BJ (cell line): ENCODE measurements around the gene SIRPG. TPM values are rescaled to one million over a fixed set of nuclear protein-coding genes. Genes with fewer than 3 reads are reported as not detected.

Source experiments
- CTCF ChIA-PET: fragments of 350-600 bp; formaldehyde crosslinking; extraction: SDS; loops from one replicate; lab custom pipeline; 2021; ENCODE audit warnings: antibody characterized with exemption, inconsistent platforms; lab: Yijun Ruan, JAX
- POLR2A ChIA-PET: fragments of 300-600 bp; sonication (Branson Sonifier 250); formaldehyde crosslinking; extraction: SDS; loops from one replicate; lab custom pipeline; 2021; ENCODE audit warnings: antibody characterized with exemption; lab: Charles Lee
- DNase-seq: peaks from one replicate; pipeline ENCODE4 v3.0.0-alpha.2; 2011; ENCODE audit warnings: low read depth
- H3K27me3 ChIP-seq: 2 replicates; pipeline ENCODE4 v1.6.0; 2011; ENCODE audit warnings: low read length; ENCODE audit not compliant: control insufficient read depth, insufficient read depth
- H3K36me3 ChIP-seq: 2 replicates; pipeline ENCODE4 v1.5.1; 2011; ENCODE audit warnings: low read length; ENCODE audit not compliant: control insufficient read depth, insufficient read depth
- H3K4me3 ChIP-seq: 2 replicates; pipeline ENCODE4 v1.5.1; 2011; ENCODE audit warnings: low read depth, mild to moderate bottlenecking, control low read depth, low read length
- polyA plus RNA-seq: library from polyadenylated mRNA; depleted of rRNA; stranded (reverse); fragments of >200 nt; gene quantifications from 2 replicates; pipeline ENCODE4 v1.2.3, GENCODE V29; 2011
- TF ChIP-seq, protein P1 (sequence below): IDR thresholded peaks from 2 replicates; pipeline ENCODE4 v1.5.1; 2011; ENCODE audit warnings: low read depth, mild to moderate bottlenecking, control low read depth, inconsistent platforms, low read length, moderate library complexity; ENCODE audit not compliant: insufficient read depth

Gene SIRPG
- polyA plus RNA-seq, 1 experiment = not detected

DNA sequence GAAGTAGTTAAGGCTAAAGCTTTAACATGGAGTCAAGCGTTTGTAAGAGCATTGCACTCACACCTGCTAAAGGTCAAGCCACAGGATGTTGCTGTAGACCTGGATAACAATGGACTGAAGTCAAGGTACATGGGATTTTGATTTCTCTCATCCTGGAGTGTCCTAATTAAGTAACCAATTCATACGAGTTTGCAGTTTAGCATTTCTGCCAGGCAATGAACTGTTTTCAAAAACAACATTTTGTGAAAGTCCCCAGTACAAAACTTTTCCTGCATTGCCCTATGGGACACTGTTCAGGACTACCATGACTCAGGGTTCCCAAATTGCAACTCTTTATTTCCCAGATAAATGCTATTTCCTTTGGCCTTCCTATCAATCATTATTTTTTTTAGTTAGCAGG is 20.4 kb downstream of the SIRPG start:
- no peak for DNase-seq
- Histone ChIP-seq H3K4me3 (no peak overlapping the region), H3K36me3 (no peaks in the 10 kb centered on the region), H3K27me3 (no peaks in the 10 kb centered on the region)
- POLR2A ChIA-PET = no interaction called here
- TF ChIP-seq, protein P1, sequence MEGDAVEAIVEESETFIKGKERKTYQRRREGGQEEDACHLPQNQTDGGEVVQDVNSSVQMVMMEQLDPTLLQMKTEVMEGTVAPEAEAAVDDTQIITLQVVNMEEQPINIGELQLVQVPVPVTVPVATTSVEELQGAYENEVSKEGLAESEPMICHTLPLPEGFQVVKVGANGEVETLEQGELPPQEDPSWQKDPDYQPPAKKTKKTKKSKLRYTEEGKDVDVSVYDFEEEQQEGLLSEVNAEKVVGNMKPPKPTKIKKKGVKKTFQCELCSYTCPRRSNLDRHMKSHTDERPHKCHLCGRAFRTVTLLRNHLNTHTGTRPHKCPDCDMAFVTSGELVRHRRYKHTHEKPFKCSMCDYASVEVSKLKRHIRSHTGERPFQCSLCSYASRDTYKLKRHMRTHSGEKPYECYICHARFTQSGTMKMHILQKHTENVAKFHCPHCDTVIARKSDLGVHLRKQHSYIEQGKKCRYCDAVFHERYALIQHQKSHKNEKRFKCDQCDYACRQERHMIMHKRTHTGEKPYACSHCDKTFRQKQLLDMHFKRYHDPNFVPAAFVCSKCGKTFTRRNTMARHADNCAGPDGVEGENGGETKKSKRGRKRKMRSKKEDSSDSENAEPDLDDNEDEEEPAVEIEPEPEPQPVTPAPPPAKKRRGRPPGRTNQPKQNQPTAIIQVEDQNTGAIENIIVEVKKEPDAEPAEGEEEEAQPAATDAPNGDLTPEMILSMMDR = no peak
- CTCF ChIA-PET = no interaction called here

DNA sequence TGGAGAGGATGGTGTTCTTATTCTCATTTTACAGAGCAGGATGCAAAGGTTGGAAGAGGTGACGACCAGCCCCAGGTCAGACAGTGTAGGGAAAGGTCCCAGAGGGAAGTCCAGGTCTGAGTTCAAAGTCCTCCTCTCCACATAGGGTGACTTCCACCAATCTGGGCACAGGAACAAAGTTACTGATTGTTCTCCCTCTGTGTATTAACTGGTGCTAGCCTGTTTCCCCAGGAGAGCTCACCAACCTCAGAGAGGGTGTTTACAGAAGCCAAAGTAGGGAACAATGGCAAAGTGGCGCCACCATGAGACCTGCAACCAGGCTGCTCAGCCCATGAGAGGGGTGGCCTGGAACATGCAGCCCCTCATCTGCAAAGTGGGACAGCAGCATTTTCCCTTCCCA is 21.0 kb downstream of the SIRPG start:
- ChIA-PET POLR2A (no interaction called here), CTCF (no interaction called here)
- H3K36me3 ChIP-seq = no peaks in the 10 kb centered on the region
- H3K27me3 ChIP-seq = no peaks in the 10 kb centered on the region
- TF ChIP-seq, protein P1 = no peak
- no peak for DNase-seq
- H3K4me3 ChIP-seq = no peak overlapping the region

DNA sequence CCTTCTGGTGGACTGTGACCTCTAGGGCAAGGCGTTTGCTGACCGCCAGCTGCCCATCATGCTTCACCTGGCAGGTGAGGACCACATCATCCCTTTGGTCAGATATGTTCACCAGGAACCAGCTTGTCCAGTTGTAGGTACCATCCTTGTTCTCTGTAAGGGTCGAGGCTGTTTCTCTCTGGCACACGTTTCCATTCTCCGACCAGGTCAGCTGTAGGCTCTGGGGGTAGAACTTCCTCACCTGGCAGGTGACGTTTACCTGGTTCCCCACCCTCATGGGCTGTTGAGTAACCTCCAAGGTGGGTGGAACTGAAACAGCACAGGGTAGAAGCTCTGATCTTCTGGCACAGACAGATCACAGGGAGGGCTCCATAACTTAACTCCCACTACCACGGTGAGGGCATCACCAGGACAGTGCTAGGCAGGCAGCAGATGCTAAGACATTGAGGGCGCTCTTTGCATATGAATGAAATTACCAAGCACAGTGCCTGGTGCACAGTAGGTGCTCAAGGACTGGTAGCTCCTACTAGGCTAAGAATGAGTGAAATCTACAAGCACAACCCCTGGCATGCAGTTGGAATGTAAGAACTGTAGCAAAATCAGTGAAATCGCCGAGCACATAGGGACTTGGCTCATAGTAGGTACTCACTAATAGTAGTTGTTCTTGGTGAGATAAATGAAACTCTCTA is 22.1 kb downstream of the SIRPG start:
- Histone ChIP-seq H3K36me3 (no peaks in the 10 kb centered on the region), H3K4me3 (no peak overlapping the region), H3K27me3 (no peaks in the 10 kb centered on the region)
- CTCF ChIA-PET = no interaction called here
- POLR2A ChIA-PET = no interaction called here
- TF ChIP-seq, protein P1 = no peak
- DNase-seq = no peak

DNA sequence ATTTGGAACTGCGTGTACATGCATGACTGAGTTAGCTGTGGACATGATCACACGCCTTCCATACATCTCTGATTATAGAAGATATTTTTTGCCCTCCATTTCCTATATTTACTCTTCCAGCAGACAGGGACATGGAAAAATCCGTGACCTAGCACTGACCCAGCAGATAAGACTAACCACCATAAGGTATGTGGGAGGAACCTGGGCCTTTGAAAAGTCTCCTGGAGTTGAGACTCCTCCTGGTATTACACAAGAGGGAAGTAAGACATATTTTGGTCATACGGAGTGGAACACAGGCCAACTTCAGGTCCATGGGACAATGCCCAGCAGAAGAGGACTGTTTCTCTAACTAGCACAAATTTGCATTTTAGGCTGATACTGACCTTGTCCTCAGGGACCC is 24.0 kb downstream of the SIRPG start:
- CTCF ChIA-PET = no interaction called here
- no peaks in the 10 kb centered on the region for H3K27me3 ChIP-seq
- H3K36me3 ChIP-seq = no peaks in the 10 kb centered on the region
- POLR2A ChIA-PET = no interaction called here
- no peak for DNase-seq
- no peak overlapping the region for H3K4me3 ChIP-seq
- TF ChIP-seq, protein P1 = no peak

DNA sequence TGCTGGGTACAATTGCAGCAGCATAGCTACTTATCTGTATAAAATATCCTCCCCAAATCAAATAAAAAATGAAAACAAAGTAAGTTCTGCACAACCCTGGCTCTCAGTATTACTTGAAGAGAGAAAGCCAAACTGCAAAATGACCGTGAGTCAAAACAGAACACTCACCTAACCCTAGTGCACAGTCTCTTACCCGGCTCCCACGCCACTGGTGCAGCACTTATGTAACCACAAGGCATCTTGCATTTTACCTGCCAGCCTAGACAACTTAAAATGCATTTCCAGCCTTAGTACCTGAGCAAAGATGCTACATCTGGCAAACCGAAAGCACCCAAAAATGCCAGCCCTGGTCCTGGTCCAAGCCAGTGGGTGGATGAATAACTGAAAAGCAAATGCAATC is 25.4 kb downstream of the SIRPG start:
- H3K4me3 ChIP-seq = no peak overlapping the region
- TF ChIP-seq, protein P1 = no peak
- H3K36me3 ChIP-seq = no peaks in the 10 kb centered on the region
- no peak for DNase-seq
- CTCF ChIA-PET = no interaction called here
- POLR2A ChIA-PET = no interaction called here
- no peaks in the 10 kb centered on the region for H3K27me3 ChIP-seq
